Stimulated activated naive B cell treated with anti-CD40 and anti-IgM and Interleukin-4, amounts not matched to agents 10 μg/mL and 1 μg/mL and 100 μg/mL, for 72 hours (primary cell): ENCODE results near the gene PRCC.

ENCODE experiments used
- ATAC-seq, 2 donors: fragments of 150-1000 bp; cut with Tn5 transposase; replicated peaks; 2 replicates each; pipeline ENCODE4 v1.10.0; 2021; ENCODE audit warnings: moderate library complexity in 1 of 2
- DNase-seq: peaks from one replicate; pipeline ENCODE4 v3.0.0; 2021
- H3K27ac Mint-ChIP-seq: one replicate; pipeline ENCODE4 v1.8.0; 2022; ENCODE audit warnings: mild to moderate bottlenecking, mixed read lengths
- H3K27me3 Mint-ChIP-seq, 2 donors: one replicate each; pipeline ENCODE4 v1.8.0; 2022; ENCODE audit warnings: mixed read lengths in 2 of 2
- H3K36me3 Mint-ChIP-seq, 2 donors: one replicate each; pipeline ENCODE4 v1.8.0; 2022; ENCODE audit warnings: mixed read lengths in 2 of 2, mild to moderate bottlenecking in 1 of 2
- H3K4me1 Mint-ChIP-seq, 2 donors: one replicate each; pipeline ENCODE4 v1.8.0; 2022; ENCODE audit warnings: mixed read lengths in 2 of 2, mild to moderate bottlenecking in 1 of 2
- H3K4me3 Mint-ChIP-seq, 2 donors: one replicate each; pipeline ENCODE4 v1.8.0; 2022; ENCODE audit warnings: mild to moderate bottlenecking in 2 of 2, mixed read lengths in 2 of 2, moderate library complexity in 1 of 2
- H3K9me3 Mint-ChIP-seq, 2 donors: one replicate each; pipeline ENCODE4 v1.8.0; 2022; ENCODE audit warnings: mixed read lengths in 2 of 2, mild to moderate bottlenecking in 1 of 2

PRCC gene

DNA sequence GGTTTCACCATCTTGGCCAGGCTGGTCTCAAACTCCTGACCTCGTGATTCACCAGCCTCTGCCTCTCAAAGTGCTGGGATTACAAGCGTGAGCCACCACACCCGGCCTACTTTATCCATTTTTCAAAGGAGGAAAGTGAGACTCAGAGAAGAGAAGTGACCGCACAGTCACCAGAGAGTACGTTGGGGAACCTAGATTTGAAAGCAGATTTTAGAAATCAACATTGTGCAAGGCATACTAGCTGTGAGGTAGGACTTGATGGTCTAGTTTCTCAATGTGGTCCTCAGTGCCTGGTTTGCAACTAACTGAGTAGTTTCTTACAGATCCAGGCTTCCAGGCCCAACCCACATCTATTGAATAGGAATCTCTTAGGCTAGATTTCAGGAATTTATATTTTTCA lies 1.7 kb upstream of the PRCC start:
- Mint-ChIP-seq H3K4me3 (peak overlapping the region; percentile 29 to 53), H3K4me1 (peaks cover 18 to 35% of the 10 kb centered on the region in 2 donors), H3K9me3 (no peaks in the 10 kb centered on the region), H3K27me3 (no peaks in the 10 kb centered on the region), H3K27ac (no peak overlapping the region), H3K36me3 (peaks cover 8 to 23% of the 10 kb centered on the region in 2 donors)
- DNase-seq = no peak
- ATAC-seq = no peak

DNA sequence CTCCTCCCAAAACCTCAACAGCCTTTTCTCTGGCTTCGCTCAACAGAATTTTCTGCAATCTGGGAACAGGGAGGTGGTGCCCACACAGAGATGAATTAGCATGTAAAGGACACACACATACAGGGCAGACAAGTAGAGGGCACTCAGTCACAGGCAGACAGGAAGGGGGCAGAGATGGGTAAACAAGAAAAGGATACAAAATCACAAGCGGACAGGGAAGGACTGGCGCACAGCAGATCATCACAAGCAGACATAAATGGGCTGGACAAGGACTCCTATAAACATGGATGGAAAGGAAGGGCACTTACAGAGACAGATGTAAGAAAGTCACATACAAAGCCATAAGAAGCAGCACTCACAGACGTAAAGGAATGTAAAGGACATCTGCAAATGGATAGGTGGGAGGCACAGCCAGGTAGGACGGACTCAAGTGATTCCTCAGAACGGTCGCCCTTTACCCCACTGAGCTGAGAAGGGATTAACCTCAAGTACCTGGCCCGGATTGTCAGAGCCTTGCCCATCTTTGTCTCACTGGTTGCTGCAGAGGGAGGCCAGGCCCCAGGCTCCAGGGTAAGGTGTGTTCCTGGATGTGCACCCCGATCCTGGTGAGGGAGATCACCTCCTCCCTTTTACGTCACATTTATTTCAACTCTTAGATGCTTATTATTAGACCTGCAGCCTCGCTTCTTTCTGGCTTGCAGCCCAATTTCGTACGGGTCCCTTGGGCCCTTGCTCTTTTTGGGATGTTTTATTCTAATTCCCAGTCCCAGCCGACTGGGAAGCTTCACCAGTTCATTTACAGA lies 836 bp upstream of the PRCC start:
- no peaks in the 10 kb centered on the region for H3K27me3 Mint-ChIP-seq
- ATAC-seq (peak; percentile 22 to 23), DNase-seq (no peak)
- no peak overlapping the region for H3K27ac Mint-ChIP-seq
- H3K36me3 Mint-ChIP-seq = peaks cover 16 to 31% of the 10 kb centered on the region in 2 donors
- H3K4me1 Mint-ChIP-seq = peaks cover 25 to 43% of the 10 kb centered on the region in 2 donors
- H3K9me3 Mint-ChIP-seq = no peaks in the 10 kb centered on the region
- no peak overlapping the region for H3K4me3 Mint-ChIP-seq

GRCh38 chr1:156767879-156768604 lies 707 bp downstream of the PRCC start:
- H3K4me3 Mint-ChIP-seq = no peak overlapping the region
- ATAC-seq = peak; percentile 8 to 11
- no peaks in the 10 kb centered on the region for H3K9me3 Mint-ChIP-seq
- H3K27me3 Mint-ChIP-seq = no peaks in the 10 kb centered on the region
- peaks cover 31 to 54% of the 10 kb centered on the region in 2 donors for H3K4me1 Mint-ChIP-seq
- DNase-seq = peak; percentile 43
- peaks cover 21 to 36% of the 10 kb centered on the region in 2 donors for H3K36me3 Mint-ChIP-seq
- H3K27ac Mint-ChIP-seq = no peak overlapping the region

GRCh38 chr1:156768610-156769295 lies 1.4 kb downstream of the PRCC start:
- DNase-seq (no peak), ATAC-seq (no peak)
- no peak overlapping the region for H3K4me3 Mint-ChIP-seq
- H3K9me3 Mint-ChIP-seq = no peaks in the 10 kb centered on the region
- peaks cover 35 to 62% of the 10 kb centered on the region in 2 donors for H3K4me1 Mint-ChIP-seq
- H3K36me3 Mint-ChIP-seq = peaks cover 24 to 43% of the 10 kb centered on the region in 2 donors
- no peaks in the 10 kb centered on the region for H3K27me3 Mint-ChIP-seq
- H3K27ac Mint-ChIP-seq = no peak overlapping the region

GRCh38 chr1:156772222-156772621 lies 4.9 kb downstream of the PRCC start:
- H3K4me3 Mint-ChIP-seq = no peak overlapping the region
- ATAC-seq = no peak
- peaks cover 33 to 46% of the 10 kb centered on the region in 2 donors for H3K36me3 Mint-ChIP-seq
- H3K27ac Mint-ChIP-seq = no peak overlapping the region
- DNase-seq = no peak
- no peaks in the 10 kb centered on the region for H3K9me3 Mint-ChIP-seq
- peaks cover 40 to 73% of the 10 kb centered on the region in 2 donors for H3K4me1 Mint-ChIP-seq
- no peaks in the 10 kb centered on the region for H3K27me3 Mint-ChIP-seq

DNA sequence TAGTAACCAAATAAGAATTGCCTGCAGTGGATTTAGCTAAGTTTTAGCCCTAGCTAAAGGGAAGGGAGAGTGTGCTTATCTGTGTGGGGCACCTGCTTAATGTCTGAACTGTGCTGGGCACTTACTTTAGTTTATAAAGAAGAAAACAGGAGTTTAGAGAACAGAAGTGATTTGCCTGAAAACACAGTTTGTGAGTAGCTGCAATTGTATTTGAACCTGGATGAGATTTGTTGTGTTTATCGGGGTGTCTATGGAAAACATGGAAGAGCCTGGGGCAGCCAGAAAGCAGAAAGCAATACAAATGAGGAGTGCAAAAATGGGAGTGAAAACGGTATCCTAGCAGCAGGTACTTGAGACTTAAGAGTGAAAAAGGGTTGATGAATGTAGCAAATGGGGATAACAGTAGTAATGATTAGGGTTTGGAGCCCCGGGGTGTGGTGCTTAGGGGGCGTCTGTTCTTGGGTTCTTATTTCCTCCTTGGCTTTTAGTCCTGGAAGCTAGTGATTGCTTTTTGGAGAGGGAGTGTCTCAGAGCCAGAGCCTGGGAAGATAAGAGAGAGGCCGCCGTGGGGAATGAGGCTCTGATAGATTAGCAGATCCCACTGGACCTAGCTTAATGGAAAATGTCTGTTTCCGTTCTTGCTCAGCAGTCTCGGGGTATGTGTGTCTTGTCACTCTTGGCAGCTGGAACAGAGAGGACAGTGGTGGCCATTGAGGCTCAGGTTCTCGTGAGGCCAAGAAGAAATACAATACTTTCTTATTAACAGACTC lies 5.6 kb downstream of the PRCC start:
- Mint-ChIP-seq H3K4me3 (no peak overlapping the region), H3K4me1 (peaks cover 45 to 80% of the 10 kb centered on the region in 2 donors), H3K27me3 (no peaks in the 10 kb centered on the region), H3K9me3 (no peaks in the 10 kb centered on the region), H3K27ac (peak overlapping the region; percentile 0), H3K36me3 (peaks cover 33 to 46% of the 10 kb centered on the region in 2 donors)
- ATAC-seq (no peak), DNase-seq (no peak)

GRCh38 chr1:156773607-156774006 lies 6.3 kb downstream of the PRCC start:
- Mint-ChIP-seq H3K9me3 (no peaks in the 10 kb centered on the region), H3K27me3 (no peaks in the 10 kb centered on the region), H3K4me1 (peaks cover 44 to 82% of the 10 kb centered on the region in 2 donors), H3K27ac (no peak overlapping the region), H3K4me3 (no peak overlapping the region), H3K36me3 (peaks cover 33 to 43% of the 10 kb centered on the region in 2 donors)
- ATAC-seq (no peak), DNase-seq (no peak)

DNA sequence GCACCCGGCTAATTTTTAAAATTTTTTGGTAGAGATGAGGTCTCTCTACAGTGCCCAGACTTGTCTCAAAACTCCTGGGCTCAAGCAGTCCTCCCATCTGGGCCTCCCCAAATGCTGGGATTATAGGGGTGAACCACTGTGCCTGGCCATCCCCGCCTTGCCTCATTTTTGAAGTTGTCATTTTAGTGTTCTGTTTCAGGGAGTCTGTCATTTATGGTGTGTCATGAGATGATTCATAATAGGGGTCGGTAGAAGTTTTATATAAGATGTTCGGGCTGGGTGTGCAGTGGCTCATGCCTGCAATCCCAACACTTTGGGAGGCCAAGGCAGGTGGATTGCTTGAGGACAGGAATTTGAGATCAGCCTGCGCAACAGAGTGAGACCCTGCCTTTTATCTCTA lies 8.5 kb downstream of the PRCC start:
- peaks cover 24 to 30% of the 10 kb centered on the region in 2 donors for H3K36me3 Mint-ChIP-seq
- peak overlapping the region; percentile 77 for H3K27ac Mint-ChIP-seq
- ATAC-seq = no peak
- DNase-seq = no peak
- peaks cover 33 to 61% of the 10 kb centered on the region in 2 donors for H3K4me1 Mint-ChIP-seq
- no peak overlapping the region for H3K4me3 Mint-ChIP-seq
- H3K27me3 Mint-ChIP-seq = no peaks in the 10 kb centered on the region
- no peaks in the 10 kb centered on the region for H3K9me3 Mint-ChIP-seq

GRCh38 chr1:156776942-156777341 lies 9.6 kb downstream of the PRCC start:
- DNase-seq (no peak), ATAC-seq (no peak)
- Mint-ChIP-seq H3K27ac (no peak overlapping the region), H3K9me3 (no peaks in the 10 kb centered on the region), H3K4me3 (no peak overlapping the region), H3K4me1 (peaks cover 34 to 64% of the 10 kb centered on the region in 2 donors), H3K27me3 (no peaks in the 10 kb centered on the region), H3K36me3 (peaks cover 23 to 34% of the 10 kb centered on the region in 2 donors)

GRCh38 chr1:156777573-156777972 lies 10.2 kb downstream of the PRCC start:
- ATAC-seq = no peak
- H3K27me3 Mint-ChIP-seq = no peaks in the 10 kb centered on the region
- no peak overlapping the region for H3K27ac Mint-ChIP-seq
- peaks cover 24 to 38% of the 10 kb centered on the region in 2 donors for H3K36me3 Mint-ChIP-seq
- H3K9me3 Mint-ChIP-seq = no peaks in the 10 kb centered on the region
- peaks cover 34 to 60% of the 10 kb centered on the region in 2 donors for H3K4me1 Mint-ChIP-seq
- no peak for DNase-seq
- no peak overlapping the region for H3K4me3 Mint-ChIP-seq

GRCh38 chr1:156781585-156782186 lies 14.4 kb downstream of the PRCC start:
- Mint-ChIP-seq H3K4me1 (peaks cover 22 to 40% of the 10 kb centered on the region in 2 donors), H3K27me3 (no peaks in the 10 kb centered on the region), H3K4me3 (no peak overlapping the region), H3K36me3 (peaks cover 16 to 43% of the 10 kb centered on the region in 2 donors), H3K27ac (no peak overlapping the region), H3K9me3 (no peaks in the 10 kb centered on the region)
- ATAC-seq (no peak), DNase-seq (no peak)

DNA sequence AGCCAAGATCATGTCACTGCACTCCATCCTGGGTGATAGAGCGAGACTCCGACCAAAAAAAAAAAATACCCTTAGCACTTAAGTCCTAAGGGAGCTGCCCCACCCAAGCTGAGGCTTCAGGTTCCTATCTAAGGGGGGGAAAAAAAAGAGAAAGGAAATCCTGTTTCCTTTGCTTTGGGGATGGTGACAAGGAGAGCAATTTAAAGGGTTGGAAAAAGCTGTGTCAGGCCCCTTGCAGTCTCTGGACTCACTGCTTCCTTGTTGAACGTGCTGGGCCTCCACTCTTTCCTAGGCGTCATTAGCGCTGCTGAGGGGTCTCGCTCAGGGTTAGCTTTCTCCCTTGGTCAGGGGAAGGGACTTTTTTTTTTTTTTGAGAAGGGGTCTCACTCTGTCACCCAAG lies 18.1 kb downstream of the PRCC start:
- H3K9me3 Mint-ChIP-seq = no peaks in the 10 kb centered on the region
- no peak overlapping the region for H3K4me3 Mint-ChIP-seq
- no peaks in the 10 kb centered on the region for H3K27me3 Mint-ChIP-seq
- H3K27ac Mint-ChIP-seq = peak overlapping the region; percentile 65
- DNase-seq (no peak), ATAC-seq (no peak)
- H3K36me3 Mint-ChIP-seq = peaks cover 38 to 68% of the 10 kb centered on the region in 2 donors
- peaks cover 16 to 26% of the 10 kb centered on the region in 2 donors for H3K4me1 Mint-ChIP-seq

DNA sequence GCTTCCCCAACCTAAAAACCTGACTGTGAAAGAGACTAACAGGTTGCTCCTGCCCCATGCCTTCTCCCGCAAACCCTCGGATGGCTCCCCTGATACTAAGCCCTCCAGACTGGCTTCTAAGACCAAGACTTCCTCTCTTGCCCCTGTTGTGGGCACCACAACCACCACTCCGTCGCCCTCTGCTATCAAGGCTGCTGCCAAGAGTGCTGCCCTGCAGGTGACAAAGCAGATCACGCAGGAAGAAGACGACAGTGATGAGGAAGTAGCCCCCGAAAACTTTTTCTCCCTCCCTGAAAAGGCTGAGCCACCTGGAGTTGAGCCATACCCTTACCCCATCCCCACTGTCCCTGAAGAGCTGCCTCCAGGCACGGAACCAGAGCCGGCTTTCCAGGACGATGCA lies 19.3 kb downstream of the PRCC start:
- Mint-ChIP-seq H3K27me3 (no peaks in the 10 kb centered on the region), H3K27ac (peak overlapping the region; percentile 86), H3K9me3 (no peaks in the 10 kb centered on the region), H3K36me3 (peaks cover 40 to 62% of the 10 kb centered on the region in 2 donors), H3K4me3 (no peak overlapping the region), H3K4me1 (peaks cover 12 to 17% of the 10 kb centered on the region in 2 donors)
- no peak for DNase-seq
- no peak for ATAC-seq
